AG04450 (cell line): Measurements from ENCODE around the gene DARS1. TPM values are rescaled to one million over a fixed set of nuclear protein-coding genes. Genes with fewer than 3 reads are reported as not detected.

Source experiments
- CTCF ChIA-PET: fragments of 300-600, 350-600 bp; formaldehyde crosslinking; extraction: SDS; loops from one replicate; lab custom pipeline; 2022; ENCODE audit warnings: antibody characterized with exemption, inconsistent platforms; lab: Charles Lee
- POLR2A ChIA-PET: fragments of 350-600 bp; formaldehyde crosslinking; extraction: SDS; loops from one replicate; lab custom pipeline; 2021; ENCODE audit warnings: antibody characterized with exemption, inconsistent platforms; lab: Yijun Ruan, JAX
- DNase-seq: peaks from one replicate; pipeline ENCODE4 v3.0.0-alpha.2; 2011; ENCODE audit warnings: low read depth, low spot score
- H3K27ac ChIP-seq: one replicate; pipeline ENCODE4 v1.5.1; 2012; ENCODE audit warnings: low read depth, low read length, control low read depth
- H3K27me3 ChIP-seq: one replicate; pipeline ENCODE4 v1.6.0; 2012; ENCODE audit warnings: low read length; ENCODE audit not compliant: control insufficient read depth, insufficient read depth
- H3K4me3 ChIP-seq: 2 replicates; pipeline ENCODE4 v1.5.1; 2011; ENCODE audit warnings: mild to moderate bottlenecking, low read depth, low read length, control low read depth
- H3K9me3 ChIP-seq: 2 replicates; pipeline ENCODE4 v1.5.1; 2012; ENCODE audit warnings: low read length; ENCODE audit not compliant: control insufficient read depth, insufficient read depth
- CTCF ChIP-seq: IDR thresholded peaks from 2 replicates; pipeline ENCODE4 v1.5.1; 2011; ENCODE audit warnings: low read depth, low read length, control low read depth, inconsistent platforms
- polyA plus RNA-seq: library from polyadenylated mRNA; depleted of rRNA; stranded (reverse); fragments of >200 nt; gene quantifications from 2 replicates; pipeline ENCODE4 v1.2.3, GENCODE V29; 2011; rRNA removed

DARS1 gene
- polyA plus RNA-seq, 1 experiment, result 91.6 TPM

GRCh38 chr2:135863233-135863632, 122.2 kb downstream of the DARS1 start:
- TF ChIP-seq CTCF, result no peak
- POLR2A ChIA-PET, result interaction anchor here (0.7 kb wide), 1 partner anchor 12 kb away, joined by 3 read pairs; no protein-coding TSS in a partner anchor
- no peaks in the 10 kb centered on the region for H3K27me3 ChIP-seq
- CTCF ChIA-PET, result interaction anchor here (0.6 to 0.9 kb wide), 2 partner anchors 51 to 908 kb away, joined by 3 to 5 read pairs; no protein-coding TSS in a partner anchor
- DNase-seq, result no peak
- H3K27ac ChIP-seq, result no peak overlapping the region
- H3K4me3 ChIP-seq, result no peak overlapping the region
- no peaks in the 10 kb centered on the region for H3K9me3 ChIP-seq

- no peaks in the 10 kb centered on the region for H3K9me3 ChIP-seq
- H3K27ac ChIP-seq, result no peak overlapping the region
- no peak overlapping the region for H3K4me3 ChIP-seq
- no peak for DNase-seq
- ChIA-PET CTCF (interaction anchor here (0.9 to 2.0 kb wide), 2 partner anchors 51 to 65 kb away, joined by 3 to 4 read pairs; no protein-coding TSS in a partner anchor), POLR2A (interaction anchor here (0.7 kb wide), 1 partner anchor 12 kb away, joined by 3 read pairs; no protein-coding TSS in a partner anchor)
- no peaks in the 10 kb centered on the region for H3K27me3 ChIP-seq
- no peak for TF ChIP-seq CTCF
Observed at GRCh38 chr2:135862718-135863117, 122.7 kb downstream of the DARS1 start.

Other genes with a start within 250 kb of the DARS1 start
- 92.0 and 141 TPM in 2 replicates for gene UBXN4, start 243.8 kb downstream of the DARS1 start, polyA plus RNA-seq
- not detected in 2 replicates for gene LCT, start 148.4 kb downstream of the DARS1 start, polyA plus RNA-seq
- 22.8 and 27.3 TPM in 2 replicates for gene MCM6, start 109.2 kb downstream of the DARS1 start, polyA plus RNA-seq
- gene CXCR4, start 132.5 kb upstream of the DARS1 start, polyA plus RNA-seq, result not detected in 2 replicates